AG04449 (cell line): ENCODE data around the gene IL1RN.

Source experiments
- CTCF ChIA-PET: fragments of 350-600 bp; formaldehyde crosslinking; extraction: SDS; loops from one replicate; lab custom pipeline; 2021; ENCODE audit warnings: antibody characterized with exemption; lab: Yijun Ruan, JAX
- POLR2A ChIA-PET: fragments of 400-600, 350-600 bp; formaldehyde crosslinking; extraction: SDS; loops from one replicate; lab custom pipeline; 2020; ENCODE audit warnings: antibody characterized with exemption, inconsistent platforms; lab: Yijun Ruan, JAX
- DNase-seq: peaks from one replicate; pipeline ENCODE4 v3.0.0-alpha.2; 2010; ENCODE audit warnings: low read depth, low spot score
- H3K4me3 ChIP-seq: 2 replicates; pipeline ENCODE4 v1.5.1; 2011; ENCODE audit warnings: low read depth, mild to moderate bottlenecking, control low read depth, low read length
- TF ChIP-seq, protein P1 (sequence below): IDR thresholded peaks from one replicate; pipeline ENCODE4 v1.5.1; 2011; ENCODE audit warnings: mild to moderate bottlenecking, moderate library complexity, low read length, control low read depth, inconsistent platforms; ENCODE audit not compliant: insufficient read depth; ENCODE audit errors: missing control alignments

IL1RN gene

DNA sequence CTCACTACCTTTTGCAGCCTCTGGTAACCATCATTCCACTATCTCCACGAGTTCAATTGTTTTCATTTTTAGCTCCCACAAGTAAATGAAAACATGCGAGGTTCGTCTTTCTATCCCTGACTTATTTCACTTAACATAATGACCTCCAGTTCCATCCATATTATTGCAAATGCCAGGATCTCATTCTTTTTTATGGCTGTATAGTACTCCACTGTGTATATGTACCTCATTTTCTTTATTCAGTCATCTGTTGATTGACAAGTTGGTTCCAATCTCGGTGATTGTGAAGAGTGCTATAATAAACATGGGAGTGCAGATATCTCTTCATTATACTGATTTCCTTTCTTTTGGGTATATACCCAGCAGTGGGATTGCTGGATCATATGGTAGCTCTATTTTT is 16.9 kb downstream of the IL1RN start:
- TF ChIP-seq, protein P1, sequence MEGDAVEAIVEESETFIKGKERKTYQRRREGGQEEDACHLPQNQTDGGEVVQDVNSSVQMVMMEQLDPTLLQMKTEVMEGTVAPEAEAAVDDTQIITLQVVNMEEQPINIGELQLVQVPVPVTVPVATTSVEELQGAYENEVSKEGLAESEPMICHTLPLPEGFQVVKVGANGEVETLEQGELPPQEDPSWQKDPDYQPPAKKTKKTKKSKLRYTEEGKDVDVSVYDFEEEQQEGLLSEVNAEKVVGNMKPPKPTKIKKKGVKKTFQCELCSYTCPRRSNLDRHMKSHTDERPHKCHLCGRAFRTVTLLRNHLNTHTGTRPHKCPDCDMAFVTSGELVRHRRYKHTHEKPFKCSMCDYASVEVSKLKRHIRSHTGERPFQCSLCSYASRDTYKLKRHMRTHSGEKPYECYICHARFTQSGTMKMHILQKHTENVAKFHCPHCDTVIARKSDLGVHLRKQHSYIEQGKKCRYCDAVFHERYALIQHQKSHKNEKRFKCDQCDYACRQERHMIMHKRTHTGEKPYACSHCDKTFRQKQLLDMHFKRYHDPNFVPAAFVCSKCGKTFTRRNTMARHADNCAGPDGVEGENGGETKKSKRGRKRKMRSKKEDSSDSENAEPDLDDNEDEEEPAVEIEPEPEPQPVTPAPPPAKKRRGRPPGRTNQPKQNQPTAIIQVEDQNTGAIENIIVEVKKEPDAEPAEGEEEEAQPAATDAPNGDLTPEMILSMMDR: no peak
- ChIA-PET POLR2A (no interaction called here), CTCF (interaction anchor here (0.8 to 12.3 kb wide), 6 partner anchors 9 to 245 kb away, joined by 3 to 364 read pairs (median 4); partner anchors contain the start of gene IL1RN)
- no peak for DNase-seq
- H3K4me3 ChIP-seq: no peak overlapping the region

DNA sequence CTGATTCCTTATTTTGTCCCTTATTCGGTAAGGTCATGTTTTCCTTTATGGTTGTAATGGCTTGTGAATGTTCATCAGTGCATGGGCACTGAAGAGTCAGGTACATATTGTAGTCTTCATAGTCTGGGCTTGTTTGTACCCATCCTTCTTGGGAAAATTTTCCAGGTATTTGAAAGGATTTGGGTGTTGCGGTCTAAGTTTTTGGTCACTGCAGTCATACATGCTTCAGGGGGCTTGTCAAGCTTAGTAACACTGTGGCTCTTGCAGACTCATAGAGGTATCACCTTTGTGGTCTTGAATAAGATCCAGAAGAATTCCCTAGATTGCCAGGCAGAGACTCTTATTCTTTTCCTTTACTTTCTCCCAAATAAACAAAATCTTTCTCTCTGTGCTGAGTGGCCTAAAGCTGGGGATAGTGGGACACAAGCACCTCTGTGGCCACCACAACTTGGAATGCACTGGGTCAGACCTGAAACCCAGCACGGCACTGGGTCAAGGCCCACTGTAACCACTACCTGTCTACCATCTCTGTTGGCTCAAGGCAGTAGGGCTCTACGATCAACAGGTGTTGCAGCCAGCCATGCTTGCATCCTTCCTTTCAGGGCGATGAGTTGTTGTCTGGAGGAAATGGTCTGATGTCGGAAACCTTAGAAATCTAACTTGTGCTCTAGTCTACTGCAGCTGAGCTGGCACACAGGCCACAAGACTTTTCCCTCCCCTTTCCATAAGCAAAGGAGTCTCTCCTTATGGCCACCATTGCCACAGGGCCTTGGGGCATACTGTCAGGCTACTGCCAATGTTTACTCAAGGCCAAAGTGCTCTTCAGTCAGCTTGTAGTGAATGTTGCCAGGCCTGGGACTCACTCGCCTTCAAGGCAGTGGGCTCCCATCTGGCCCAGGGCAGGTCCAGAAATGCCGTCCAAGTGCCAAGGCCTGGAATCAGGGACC is 21.5 kb downstream of the IL1RN start:
- DNase-seq: no peak
- TF ChIP-seq, protein P1: no peak
- CTCF ChIA-PET: interaction anchor here (0.7 to 3.7 kb wide), 5 partner anchors 11 to 242 kb away, joined by 3 to 39 read pairs (median 3); no protein-coding TSS in a partner anchor
- POLR2A ChIA-PET: no interaction called here
- H3K4me3 ChIP-seq: no peak overlapping the region

DNA sequence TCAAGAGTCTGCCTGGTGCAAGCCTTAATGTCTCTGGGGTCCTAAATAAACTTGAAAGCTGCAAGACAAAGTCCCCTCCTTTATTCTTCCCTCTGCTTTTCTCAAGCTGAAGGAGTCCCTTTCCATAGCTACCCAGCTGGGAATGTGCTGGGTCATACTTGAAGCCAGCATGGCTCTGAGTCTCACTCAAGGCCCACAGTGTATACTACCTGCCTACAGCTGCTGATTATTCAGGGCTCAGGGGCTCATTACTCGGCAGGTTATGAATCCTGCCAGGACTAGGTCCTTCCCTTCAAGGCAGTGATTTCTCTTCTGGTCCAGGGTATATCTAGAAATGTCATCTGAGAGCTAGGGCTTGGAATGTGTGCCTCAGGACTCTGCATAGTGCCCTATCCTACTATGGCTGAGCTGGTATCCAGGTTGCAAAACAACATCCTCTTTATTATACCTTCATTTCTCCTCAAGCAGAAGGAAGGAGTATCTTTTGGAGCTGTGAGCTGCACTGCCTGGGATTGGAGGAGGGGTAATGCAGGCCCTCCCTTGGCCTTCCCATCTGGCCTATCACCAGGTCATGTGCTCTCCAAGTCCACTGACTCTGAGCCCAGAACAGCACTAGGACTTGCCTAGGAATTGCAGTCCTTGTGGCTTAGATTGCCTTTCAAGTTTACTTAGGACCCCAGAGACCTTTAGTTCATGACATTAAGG is 22.3 kb downstream of the IL1RN start:
- TF ChIP-seq, protein P1: no peak
- ChIA-PET POLR2A (no interaction called here), CTCF (interaction anchor here (0.7 to 3.7 kb wide), 5 partner anchors 12 to 241 kb away, joined by 3 to 39 read pairs (median 3); no protein-coding TSS in a partner anchor)
- no peak overlapping the region for H3K4me3 ChIP-seq
- DNase-seq: no peak

DNA sequence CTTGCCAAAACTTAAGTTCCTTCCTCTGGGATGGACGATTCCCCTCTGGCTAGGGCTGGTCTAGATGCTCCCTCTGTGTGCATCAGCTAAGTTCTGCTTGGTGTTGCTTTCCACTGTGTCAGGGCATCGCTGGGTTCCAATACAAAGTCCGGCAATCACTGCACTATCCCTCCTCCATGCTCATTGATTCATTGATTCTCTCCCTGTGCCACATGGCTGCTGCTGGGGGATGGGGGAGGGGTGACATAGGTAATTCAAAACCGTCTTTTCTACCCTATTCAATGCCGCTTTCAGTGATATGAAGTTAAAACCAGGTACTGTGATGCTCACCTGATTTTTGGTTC is 22.8 kb downstream of the IL1RN start:
- DNase-seq: no peak
- POLR2A ChIA-PET: no interaction called here
- no peak overlapping the region for H3K4me3 ChIP-seq
- CTCF ChIA-PET: interaction anchor here (0.8 to 3.7 kb wide), 3 partner anchors 12 to 71 kb away, joined by 3 to 39 read pairs (median 3); no protein-coding TSS in a partner anchor
- TF ChIP-seq, protein P1: no peak

DNA sequence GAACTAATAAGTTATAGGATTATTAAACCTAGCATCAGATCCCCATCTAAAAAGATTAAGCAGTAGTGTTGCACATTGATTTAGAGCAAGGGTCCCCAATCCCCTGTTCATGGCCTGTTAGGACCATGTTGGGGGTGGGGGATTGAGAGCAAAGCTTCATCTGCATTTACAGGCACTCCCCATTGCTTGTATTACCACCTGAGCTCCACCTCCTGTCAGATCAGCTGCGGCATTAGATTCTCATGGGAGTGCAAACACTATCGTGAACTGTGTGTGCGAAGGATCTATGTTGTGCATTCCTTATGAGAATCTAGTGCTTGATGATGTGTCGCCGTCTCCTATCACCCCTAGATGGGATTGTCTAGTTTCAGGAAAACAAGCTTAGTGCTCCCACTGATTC is 27.9 kb downstream of the IL1RN start:
- ChIA-PET POLR2A (no interaction called here), CTCF (interaction anchor here (1.1 to 6.4 kb wide), 6 partner anchors 13 to 235 kb away, joined by 3 to 77 read pairs (median 6); no protein-coding TSS in a partner anchor)
- TF ChIP-seq, protein P1: no peak
- H3K4me3 ChIP-seq: no peak overlapping the region
- no peak for DNase-seq
